HL-60 (cell line): ENCODE measurements around the gene CUL1.

Experiments
- CTCF ChIP-seq: IDR thresholded peaks from one replicate; pipeline ENCODE4 v1.5.1; 2011; ENCODE audit warnings: low read length, control low read depth, inconsistent platforms; ENCODE audit not compliant: insufficient read depth
- GABPA ChIP-seq: IDR thresholded peaks from 2 replicates; pipeline ENCODE4 v1.6.1; 2012; ENCODE audit warnings: low read depth
- POLR2AphosphoS5 ChIP-seq: IDR thresholded peaks from 2 replicates; pipeline ENCODE4 v1.6.1; 2012; ENCODE audit warnings: low read depth
- REST ChIP-seq: IDR thresholded peaks from 2 replicates; pipeline ENCODE4 v1.6.1; 2012; ENCODE audit warnings: low read depth; ENCODE audit not compliant: insufficient replicate concordance
- SPI1 ChIP-seq: IDR thresholded peaks from 2 replicates; pipeline ENCODE4 v1.6.1; 2012; ENCODE audit warnings: low read depth, mild to moderate bottlenecking, borderline replicate concordance

- no peak for TF ChIP-seq CTCF
- TF ChIP-seq REST: no peak
- TF ChIP-seq POLR2AphosphoS5: no peak
- TF ChIP-seq GABPA: no peak
- no peak for TF ChIP-seq SPI1
These were observed 74.6 kb downstream of the CUL1 start for GRCh38 chr7:148773334-148773733.
